IMR-90 (cell line): Measurements from ENCODE around the gene PEAK1. TPM values are rescaled to one million over a fixed set of nuclear protein-coding genes. Genes with fewer than 3 reads are reported as not detected.
A peak's percentile ranks its signal among the peaks of the same experiment; 100 is the strongest.

Experiments
- ATAC-seq: fragments of 200-7000 bp; cut with Tn5 transposase; 2 replicates; pipeline ENCODE4 v1.9.1; 2020; ENCODE audit warnings: low read depth, mild to moderate bottlenecking, moderate library complexity
- BruUV-seq: library from RNA; stranded (reverse); fragments of 400-500 nt; replicated peaks from 2 replicates; lab custom pipeline; 2021; lab: Mats Ljungman, UMichigan
- CTCF ChIA-PET: fragments of 300-600 bp; formaldehyde crosslinking; extraction: SDS; loops from one replicate; lab custom pipeline; 2021; ENCODE audit warnings: antibody characterized with exemption; lab: Yijun Ruan, JAX
- POLR2A ChIA-PET: fragments of 300-600 bp; sonication (Branson Sonifier 250); formaldehyde crosslinking; loops from one replicate; lab custom pipeline; 2022; ENCODE audit warnings: antibody characterized with exemption; ENCODE audit not compliant: unreplicated experiment; lab: Charles Lee
- DNase-seq: peaks from one replicate; pipeline ENCODE4 v3.0.0; 2013
- H2AFZ ChIP-seq: replicated peaks from 2 replicates; pipeline ENCODE3; 2013; ENCODE audit warnings: low read length, mild to moderate bottlenecking; ENCODE audit not compliant: poor library complexity
- H2AK5ac ChIP-seq: 2 replicates; pipeline ENCODE4 v1.6.1; 2013; ENCODE audit warnings: low read depth, low read length, inconsistent platforms
- H2AK9ac ChIP-seq: replicated peaks from 2 replicates; pipeline ENCODE3; 2013; ENCODE audit warnings: mild to moderate bottlenecking, low read depth, low read length, moderate library complexity; ENCODE audit not compliant: poor library complexity
- H2BK120ac ChIP-seq: 2 replicates; pipeline ENCODE4 v1.6.1; 2013; ENCODE audit warnings: low read depth, low read length, inconsistent platforms
- H2BK15ac ChIP-seq: 3 replicates; pipeline ENCODE4 v1.6.1; 2013; ENCODE audit warnings: low read depth, low read length, inconsistent platforms
- H2BK20ac ChIP-seq: 2 replicates; pipeline ENCODE4 v1.6.1; 2013; ENCODE audit warnings: low read depth, mild to moderate bottlenecking, inconsistent platforms, low read length, moderate library complexity
- H2BK5ac ChIP-seq: 2 replicates; pipeline ENCODE4 v1.6.1; 2013; ENCODE audit warnings: mild to moderate bottlenecking, low read depth, low read length, inconsistent platforms; ENCODE audit not compliant: poor library complexity, severe bottlenecking
- H3K14ac ChIP-seq: replicated peaks from 2 replicates; pipeline ENCODE4 v1.6.1; 2013; ENCODE audit warnings: low read depth, low read length, inconsistent platforms
- H3K18ac ChIP-seq: 2 replicates; pipeline ENCODE4 v1.6.1; 2013; ENCODE audit warnings: low read depth, low read length, control low read depth
- H3K23ac ChIP-seq: 2 replicates; pipeline ENCODE4 v1.6.1; 2013; ENCODE audit warnings: low read depth, low read length, inconsistent platforms
- H3K27ac ChIP-seq: 2 replicates; pipeline ENCODE4 v1.5.1; 2013; ENCODE audit warnings: mild to moderate bottlenecking, control low read depth, low read length; ENCODE audit not compliant: insufficient read depth
- H3K27me3 ChIP-seq: 2 replicates; pipeline ENCODE4 v1.6.1; 2013; ENCODE audit warnings: low read length; ENCODE audit not compliant: control insufficient read depth, insufficient read depth
- H3K36me3 ChIP-seq: 2 replicates; pipeline ENCODE4 v1.6.1; 2013; ENCODE audit warnings: low read length, mixed read lengths; ENCODE audit not compliant: control insufficient read depth, insufficient read depth
- H3K4ac ChIP-seq: 2 replicates; pipeline ENCODE4 v1.6.1; 2013; ENCODE audit warnings: low read depth, low read length, inconsistent platforms
- H3K4me1 ChIP-seq: 2 replicates; pipeline ENCODE4 v1.6.1; 2013; ENCODE audit warnings: low read length, mixed read lengths; ENCODE audit not compliant: control insufficient read depth, insufficient read depth
- H3K4me2 ChIP-seq: 2 replicates; pipeline ENCODE4 v1.6.1; 2013; ENCODE audit warnings: low read depth, mild to moderate bottlenecking, control low read depth, low read length, moderate library complexity
- H3K4me3 ChIP-seq: 2 replicates; pipeline ENCODE4 v1.5.1; 2013; ENCODE audit warnings: low read depth, mild to moderate bottlenecking, control low read depth, low read length, moderate library complexity; ENCODE audit not compliant: insufficient read depth
- H3K56ac ChIP-seq: 2 replicates; pipeline ENCODE4 v1.6.1; 2013; ENCODE audit warnings: low read length, inconsistent platforms; ENCODE audit not compliant: insufficient read depth; ENCODE audit errors: extremely low read depth
- H3K79me1 ChIP-seq, 2 experiments: 2 replicates each; pipeline ENCODE4 v1.6.1; 2013; ENCODE audit warnings: low read length in 2 of 2, inconsistent platforms in 1 of 2, low read depth in 1 of 2
- H3K9ac ChIP-seq: 2 replicates; pipeline ENCODE4 v1.6.1; 2013; ENCODE audit warnings: low read depth, low read length, control low read depth
- H3K9me1 ChIP-seq: 2 replicates; pipeline ENCODE4 v1.6.1; 2013; ENCODE audit warnings: low read length, inconsistent platforms; ENCODE audit not compliant: insufficient read depth
- H3K9me3 ChIP-seq: 2 replicates; pipeline ENCODE4 v1.6.1; 2013; ENCODE audit warnings: low read length; ENCODE audit not compliant: control insufficient read depth, insufficient read depth
- H4K20me1 ChIP-seq: 2 replicates; pipeline ENCODE4 v1.6.1; 2013; ENCODE audit warnings: low read length, inconsistent platforms; ENCODE audit not compliant: insufficient read depth
- H4K5ac ChIP-seq: 2 replicates; pipeline ENCODE4 v1.6.1; 2013; ENCODE audit warnings: mild to moderate bottlenecking, low read depth, low read length, control low read depth
- H4K8ac ChIP-seq, 2 experiments: 2 replicates each; pipeline ENCODE4 v1.6.1; 2013; ENCODE audit warnings: low read depth in 2 of 2, low read length in 2 of 2, control low read depth in 1 of 2, inconsistent platforms in 1 of 2
- H4K91ac ChIP-seq: 2 replicates; pipeline ENCODE4 v1.6.1; 2013; ENCODE audit warnings: low read depth, low read length, inconsistent platforms; ENCODE audit not compliant: insufficient read depth
- BHLHE40 ChIP-seq: fragments of 150-350 bp; IDR thresholded peaks from 2 replicates; pipeline ENCODE4 v1.6.1; 2016; ENCODE audit warnings: mild to moderate bottlenecking, low read depth, low read length
- CEBPB ChIP-seq: IDR thresholded peaks from 2 replicates; pipeline ENCODE4 v1.6.1; 2012; ENCODE audit warnings: low read depth, low read length, improper control_type of control experiment
- CHD1 ChIP-seq: IDR thresholded peaks from 2 replicates; pipeline ENCODE4 v1.6.1; 2012; ENCODE audit warnings: low read depth, low read length, improper control_type of control experiment
- CTCF ChIP-seq: conservative IDR thresholded peaks from 2 replicates; pipeline ENCODE4 v1.5.1; 2012; ENCODE audit warnings: mild to moderate bottlenecking, low read depth, low read length, improper control_type of control experiment
- ELK1 ChIP-seq: fragments of 150-350 bp; IDR thresholded peaks from 2 replicates; pipeline ENCODE4 v1.6.1; 2016; ENCODE audit warnings: low read depth, mild to moderate bottlenecking, low read length, moderate library complexity, borderline replicate concordance
- FOS ChIP-seq: fragments of 150-350 bp; IDR thresholded peaks from 2 replicates; pipeline ENCODE4 v1.6.1; 2016; ENCODE audit warnings: low read depth, low read length
- MAFK ChIP-seq: IDR thresholded peaks from 2 replicates; pipeline ENCODE4 v1.6.1; 2012; ENCODE audit warnings: low read depth, low read length, improper control_type of control experiment
- MAZ ChIP-seq: IDR thresholded peaks from 2 replicates; pipeline ENCODE4 v1.6.1; 2012; ENCODE audit warnings: low read depth, mild to moderate bottlenecking, low read length, improper control_type of control experiment, moderate library complexity, borderline replicate concordance
- MXI1 ChIP-seq: IDR thresholded peaks from 2 replicates; pipeline ENCODE4 v1.6.1; 2012; ENCODE audit warnings: low read depth, mild to moderate bottlenecking, low read length, moderate library complexity, borderline replicate concordance
- NFE2L2 ChIP-seq: fragments of 150-350 bp; IDR thresholded peaks from 2 replicates; pipeline ENCODE4 v1.6.1; 2016; ENCODE audit warnings: low read depth, mild to moderate bottlenecking, low read length
- POLR2A ChIP-seq: IDR thresholded peaks from 2 replicates; pipeline ENCODE4 v1.6.1; 2012; ENCODE audit warnings: mild to moderate bottlenecking, low read depth, low read length
- RAD21 ChIP-seq: IDR thresholded peaks from 2 replicates; pipeline ENCODE4 v1.6.1; 2012; ENCODE audit warnings: low read length, improper control_type of control experiment
- RCOR1 ChIP-seq: IDR thresholded peaks from 2 replicates; pipeline ENCODE4 v1.6.1; 2012; ENCODE audit warnings: mild to moderate bottlenecking, low read length, improper control_type of control experiment; ENCODE audit not compliant: insufficient replicate concordance
- RFX5 ChIP-seq: IDR thresholded peaks from 2 replicates; pipeline ENCODE4 v1.8.0; 2012; ENCODE audit warnings: low read depth, mild to moderate bottlenecking, low read length, moderate library complexity
- SMC3 ChIP-seq: fragments of 150-350 bp; IDR thresholded peaks from 2 replicates; pipeline ENCODE4 v1.6.1; 2016; ENCODE audit warnings: low read depth, mild to moderate bottlenecking, antibody characterized with exemption, low read length, moderate library complexity
- USF2 ChIP-seq: fragments of 150-350 bp; IDR thresholded peaks from 2 replicates; pipeline ENCODE4 v1.6.1; 2017; ENCODE audit warnings: mild to moderate bottlenecking, antibody characterized with exemption, low read length, low read depth
- WGBS, 2 experiments: methylation state at CpG; one replicate each; pipeline versions ENCODE4 v1.1.5 to v1.1.7; 2013; ENCODE audit warnings: missing lambda C conversion rate in 2 of 2; ENCODE audit not compliant: insufficient read length in 1 of 2; ENCODE audit errors: extremely low coverage in 2 of 2; 5-methylcytosine and 5-hydroxymethylcytosine counted together
- dilution Hi-C: fragments of 300-500 bp; cut with HindIII; formaldehyde crosslinking; loops from one replicate; pipeline ENCODE4 v1.14.3; 2018; ENCODE audit warnings: low sequenced_read_pairs; ENCODE audit not compliant: unreplicated experiment
- in situ Hi-C: fragments of 300-500 bp; cut with MboI; formaldehyde crosslinking; loops from 3 replicates; pipeline ENCODE4 v1.14.3; 2019; ENCODE audit warnings: low sequenced_read_pairs, inconsistent platforms, mixed read lengths
- intact Hi-C: fragments of 100-400 bp; cut with micrococcal nuclease; formaldehyde crosslinking; loops from 2 replicates; pipeline ENCODE4 v1.10.0; 2022
- polyA plus RNA-seq, 3 experiments: library from polyadenylated mRNA; depleted of rRNA; stranded (reverse); fragments of >200 nt; gene quantifications; 2 replicates each; pipeline ENCODE4 v1.2.3, GENCODE V29; 2012; ENCODE audit warnings: low replicate concordance in 1 of 3
- total RNA-seq: library from RNA; depleted of rRNA; stranded (reverse); fragments of >200 nt; gene quantifications from 2 replicates; pipeline ENCODE4 v1.2.3, GENCODE V29; 2012

PEAK1 gene
- total and polyA plus RNA-seq, 2 of the 4 experiments (the other 2 are of a cell fraction): 21.5 to 43.9 TPM

- H3K27me3 ChIP-seq: no peaks in the 10 kb centered on the region
- no peak overlapping the region for H3K4ac ChIP-seq
- H3K27ac ChIP-seq: peak overlapping the region; percentile 44; the same call in 1 of the 2 replicates
- in situ Hi-C loops: no loop called here
- ATAC-seq (no peak), DNase-seq (no peak)
- H3K23ac ChIP-seq: no peak overlapping the region
- peaks cover 10% of the 10 kb centered on the region for H3K4me1 ChIP-seq
- intact Hi-C loops: no loop called here
- dilution Hi-C loops: no loop called here
- H2AFZ ChIP-seq: no peak overlapping the region
- H2BK120ac ChIP-seq: no peak overlapping the region
- H2BK5ac ChIP-seq: no peak overlapping the region
- H3K4me3 ChIP-seq: no peak overlapping the region
- no TSS peak for BruUV-seq
- ChIA-PET POLR2A (no interaction called here), CTCF (interaction anchor here (1.0 kb wide), 2 partner anchors 10 to 49 kb away, joined by 3 to 4 read pairs; no protein-coding TSS in a partner anchor)
- H2AK5ac ChIP-seq: no peak overlapping the region
- H3K4me2 ChIP-seq: peak overlapping the region; percentile 52
- H2BK20ac ChIP-seq: no peak overlapping the region
- H3K9me1 ChIP-seq: no peaks in the 10 kb centered on the region; the same call in 1 of the 2 replicates
- peaks cover 30 to 63% of the 10 kb centered on the region in 2 experiments for H3K79me1 ChIP-seq
- H3K9ac ChIP-seq: no peak overlapping the region
- H4K5ac ChIP-seq: no peak overlapping the region
- H4K91ac ChIP-seq: no peak overlapping the region
- H3K18ac ChIP-seq: no peak overlapping the region; the same call in 1 of the 2 replicates
- TF ChIP-seq RFX5: no peak
- no peak for TF ChIP-seq FOS
- no peak for TF ChIP-seq POLR2A
- no peak for TF ChIP-seq CHD1
- no peak for TF ChIP-seq USF2
- no peak for TF ChIP-seq MXI1
- TF ChIP-seq BHLHE40: no peak
- TF ChIP-seq MAFK: no peak
- no peak for TF ChIP-seq RAD21
- TF ChIP-seq CTCF: no peak
- TF ChIP-seq MAZ: no peak
- no peak for TF ChIP-seq ELK1
- no peak for TF ChIP-seq NFE2L2
- TF ChIP-seq SMC3: no peak
- no peak for TF ChIP-seq RCOR1
- TF ChIP-seq CEBPB: no peak
- H4K8ac ChIP-seq: no peak overlapping the region
- H3K9me3 ChIP-seq: no peaks in the 10 kb centered on the region
- no CpG with 5 or more reads among the region's 3 CpGs for WGBS, 2 experiments
- H3K14ac ChIP-seq: no peak overlapping the region
- peaks cover 10% of the 10 kb centered on the region; the same call in 1 of the 2 replicates for H4K20me1 ChIP-seq
- H3K36me3 ChIP-seq: peaks cover 2% of the 10 kb centered on the region; the same call in 1 of the 2 replicates
- H2BK15ac ChIP-seq: no peak overlapping the region
- H3K56ac ChIP-seq: no peak overlapping the region
- no peak overlapping the region for H2AK9ac ChIP-seq
These were observed 252.5 kb downstream of the PEAK1 start for GRCh38 chr15:77167406-77167805.
